Stimulated activated CD8-positive, alpha-beta memory T cell treated with anti-CD3 and anti-CD28 coated beads, Interleukin-7, amount 100 ng/mL, for 1 hour (primary cell): ENCODE measurements around the gene MAGI2.
"Not testable (repeated sequence)": the region's sequence is repeated elsewhere in the genome, so short reads cannot be mapped to it uniquely, and the experiment has no call there.

Experiments used
- DNase-seq, 2 donors: peaks; one replicate each; pipeline ENCODE4 v3.0.0-alpha.2; 2020; ENCODE audit warnings: low read depth in 2 of 2

Gene MAGI2

DNA sequence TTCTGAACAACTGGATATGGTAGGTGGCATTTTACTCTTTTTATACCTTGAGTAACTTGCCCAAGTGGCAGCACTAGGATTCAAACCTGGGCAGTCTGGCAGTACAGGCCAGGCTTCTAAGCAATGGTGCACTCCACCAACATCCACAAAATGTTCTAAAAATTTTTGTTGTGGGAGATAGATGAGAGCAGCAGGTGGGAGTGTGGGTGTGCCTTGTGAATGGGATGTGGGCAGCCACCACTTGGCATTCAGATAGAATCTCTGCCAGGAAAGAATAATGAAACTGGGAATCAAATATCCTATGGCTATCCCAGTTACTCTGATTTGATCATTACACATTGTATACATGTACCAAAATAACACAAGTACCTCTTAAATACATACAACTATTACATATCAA lies 810.7 kb downstream of the MAGI2 start:
- no peak for DNase-seq

DNA sequence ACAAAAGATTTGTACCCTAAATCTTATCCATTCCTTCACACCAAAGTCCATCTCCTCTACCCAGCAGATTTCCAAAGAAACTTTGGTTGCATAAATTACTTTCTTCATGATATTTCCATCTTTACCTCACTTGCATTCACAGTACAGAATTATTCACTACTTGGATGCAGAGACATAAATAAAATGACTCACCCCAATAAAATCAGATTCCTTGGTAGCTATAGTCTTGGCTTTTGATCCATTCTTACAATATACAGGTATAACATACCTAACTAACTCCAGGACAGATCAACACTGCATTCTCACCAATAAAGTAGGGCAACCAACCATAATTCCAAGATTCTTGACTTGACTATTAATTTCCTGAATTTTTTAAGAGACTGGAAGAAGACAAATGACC lies 815.1 kb downstream of the MAGI2 start:
- DNase-seq = no peak

DNA sequence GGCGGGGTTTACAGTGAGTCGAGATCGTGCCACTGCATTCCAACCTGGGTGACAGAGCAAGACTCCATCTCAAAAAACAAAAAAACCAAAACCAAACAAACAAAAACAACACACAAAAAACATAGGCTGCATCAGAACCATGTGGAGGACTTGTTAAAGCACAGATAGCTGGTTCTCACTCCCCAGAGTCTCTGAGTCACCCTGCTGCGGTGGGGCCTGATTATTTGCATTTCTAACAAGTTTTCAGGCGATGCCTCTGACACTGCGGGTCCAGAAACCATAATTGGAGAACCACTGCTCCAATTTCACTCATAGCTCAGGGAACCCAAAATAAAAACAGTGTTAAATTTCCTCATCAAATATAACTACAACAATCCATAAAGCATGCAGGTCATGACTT lies 816.7 kb downstream of the MAGI2 start:
- no peak for DNase-seq

DNA sequence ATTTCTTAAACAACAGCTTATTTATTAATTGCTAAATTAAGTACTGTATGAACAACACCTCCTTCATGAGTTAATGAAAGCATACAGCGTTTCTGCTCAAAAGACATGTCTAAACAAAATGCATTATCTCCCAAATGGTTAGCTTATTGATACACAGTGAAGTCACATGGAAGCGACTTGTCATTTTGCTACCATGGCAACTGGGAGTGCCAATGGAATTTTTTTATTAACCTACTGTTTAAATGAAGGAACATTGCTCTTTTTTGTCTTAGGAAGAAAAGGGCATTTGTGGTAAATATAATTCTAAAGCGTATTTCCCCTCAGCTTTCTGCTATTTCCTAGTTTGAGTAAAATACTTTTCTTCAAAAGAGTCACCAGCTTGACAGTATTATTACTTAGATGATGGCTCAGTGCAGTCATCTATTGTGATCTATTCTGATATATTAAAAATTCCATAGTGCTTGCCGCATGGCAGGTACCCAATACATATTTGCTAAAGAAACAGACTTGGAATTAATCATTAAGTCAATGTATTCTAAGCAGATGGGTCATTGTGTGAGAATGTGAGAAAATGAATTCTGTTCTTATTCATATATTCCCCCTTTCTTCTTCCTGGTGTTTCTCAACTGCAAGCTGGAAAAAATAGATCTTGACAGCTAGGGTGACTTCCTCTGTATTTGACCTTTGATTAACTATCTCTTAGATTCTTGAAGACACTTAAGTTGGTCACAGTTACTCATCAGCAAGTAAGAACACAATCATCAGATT lies 818.3 kb downstream of the MAGI2 start:
- no peak for DNase-seq

DNA sequence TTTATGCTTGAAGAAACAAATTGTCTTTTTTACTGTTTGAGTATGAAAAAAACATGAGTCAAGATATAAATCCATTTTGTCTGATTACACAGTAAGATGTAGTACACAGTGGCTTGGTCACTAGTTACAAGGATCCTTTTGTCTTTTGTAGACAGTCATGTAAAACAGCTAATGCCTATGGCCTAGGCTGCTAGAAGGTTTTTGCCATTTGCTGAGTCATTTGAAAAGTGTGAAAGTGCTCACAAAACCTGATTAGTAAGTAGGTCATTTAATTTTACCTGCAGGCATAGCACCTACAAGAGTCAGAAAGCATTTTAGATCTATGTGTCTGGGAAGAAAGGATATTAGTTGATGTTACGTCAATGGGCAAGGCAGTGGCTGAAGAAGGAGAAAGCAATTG lies 819.4 kb downstream of the MAGI2 start:
- no peak for DNase-seq

DNA sequence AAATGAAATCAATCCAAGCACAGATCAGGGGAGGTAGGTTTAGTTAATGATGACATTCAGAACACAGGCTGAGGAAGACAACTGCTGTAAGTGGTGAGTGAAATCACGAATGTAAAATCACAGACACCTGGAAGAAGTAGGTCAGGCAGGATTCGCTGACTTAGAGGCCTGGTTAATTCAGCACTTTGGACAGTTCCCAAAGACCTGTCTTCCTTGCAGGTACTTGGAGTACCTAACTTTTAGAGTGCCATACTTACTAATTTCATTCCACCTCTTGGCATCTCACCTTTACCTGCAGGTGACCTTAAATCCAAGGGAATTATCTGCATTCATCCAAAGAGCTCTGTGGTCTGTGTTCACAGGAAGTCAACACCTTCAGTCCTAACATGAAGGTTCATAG lies 832.5 kb downstream of the MAGI2 start:
- no peak for DNase-seq

DNA sequence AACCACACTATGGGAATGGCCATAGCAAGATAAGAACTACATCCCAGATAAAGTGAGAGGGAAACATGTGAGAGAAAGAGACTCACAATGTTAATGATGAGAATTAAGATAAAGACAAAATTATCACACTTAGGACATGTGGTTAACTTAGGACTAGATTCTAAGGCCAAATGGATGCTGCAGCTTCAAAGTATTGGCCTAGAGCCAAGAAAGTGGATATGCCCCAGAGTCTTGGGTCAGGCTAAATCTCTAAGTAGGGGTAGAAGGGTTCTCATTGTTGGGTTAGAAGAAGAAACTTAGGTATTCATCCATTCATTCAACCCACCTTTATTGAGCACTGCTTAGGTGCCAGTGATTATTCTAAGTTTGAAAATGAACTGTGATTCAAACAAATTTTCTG lies 836.9 kb downstream of the MAGI2 start:
- no peak for DNase-seq

DNA sequence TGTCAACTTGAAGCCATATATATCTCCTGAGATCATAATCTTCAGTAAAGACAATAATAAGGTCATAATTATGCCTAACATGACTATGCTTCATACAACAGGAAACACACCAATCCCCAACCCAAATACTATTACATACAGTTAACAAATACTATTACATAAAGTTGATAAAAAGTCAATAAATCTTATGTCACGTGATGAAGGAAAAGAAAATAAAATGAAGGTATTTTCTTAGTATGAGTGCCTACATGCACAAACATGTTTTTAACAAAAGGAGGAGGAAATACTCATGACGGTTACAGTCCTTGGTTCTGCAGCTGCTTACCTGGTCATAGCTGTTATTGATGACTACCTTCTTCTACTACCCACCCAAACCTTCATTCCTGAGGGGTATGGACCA lies 844.2 kb downstream of the MAGI2 start:
- DNase-seq = no peak

DNA sequence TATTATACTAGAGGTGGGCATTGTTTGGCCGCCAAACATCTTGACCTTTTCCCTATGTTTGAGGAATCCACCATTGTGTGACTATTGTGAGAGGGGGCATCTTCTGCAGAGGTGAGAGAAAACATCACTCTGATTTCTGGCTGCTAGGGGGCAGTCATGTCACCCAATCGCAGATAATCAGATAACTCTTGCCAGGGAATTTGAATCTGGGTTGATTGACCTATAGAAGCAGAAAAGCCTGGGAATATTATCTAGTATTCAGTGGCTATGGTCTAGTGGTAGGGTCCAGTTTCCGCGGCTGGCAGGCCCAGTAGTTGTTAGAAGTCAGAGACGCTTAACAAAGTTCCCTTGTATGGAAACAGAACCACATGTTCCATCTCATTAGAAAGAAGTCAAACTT lies 846.4 kb downstream of the MAGI2 start:
- no peak for DNase-seq

DNA sequence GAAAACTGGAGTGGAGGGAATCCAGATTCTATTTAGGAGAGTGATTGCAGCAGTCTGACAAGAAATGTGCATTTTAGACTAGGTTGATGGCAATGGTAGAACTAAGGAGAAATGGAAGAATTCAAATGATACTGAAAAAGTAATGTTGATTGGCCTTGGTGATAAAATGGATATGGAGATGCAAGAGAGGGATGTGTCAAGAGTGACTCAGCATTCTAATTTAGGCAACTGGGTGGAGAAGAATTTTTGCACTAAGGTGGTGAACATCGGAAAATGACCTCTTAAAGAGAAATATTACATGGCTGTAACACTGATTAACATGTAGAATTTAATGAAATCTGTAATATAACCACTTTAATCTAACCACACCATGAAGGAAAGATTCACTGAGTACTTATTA lies 848.3 kb downstream of the MAGI2 start:
- DNase-seq = no peak

DNA sequence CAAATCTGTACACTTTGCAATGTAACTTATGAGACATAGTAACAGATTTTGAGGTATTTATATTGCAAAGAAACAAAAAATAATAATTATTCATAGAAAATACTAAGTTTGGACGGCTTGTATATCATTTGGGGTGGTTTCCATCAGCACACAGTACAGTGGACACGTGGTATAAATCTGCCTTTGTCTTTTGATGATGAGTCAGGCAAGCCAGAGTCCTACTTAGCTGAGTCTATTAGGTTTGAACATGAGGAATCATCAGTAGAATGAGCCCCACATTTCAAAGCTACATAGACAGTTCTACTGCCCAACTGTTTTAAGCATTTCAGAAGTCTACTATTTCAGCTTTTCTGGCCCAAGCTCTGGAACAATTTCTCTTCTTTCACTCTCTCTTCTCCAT lies 851.7 kb downstream of the MAGI2 start:
- no peak for DNase-seq

DNA sequence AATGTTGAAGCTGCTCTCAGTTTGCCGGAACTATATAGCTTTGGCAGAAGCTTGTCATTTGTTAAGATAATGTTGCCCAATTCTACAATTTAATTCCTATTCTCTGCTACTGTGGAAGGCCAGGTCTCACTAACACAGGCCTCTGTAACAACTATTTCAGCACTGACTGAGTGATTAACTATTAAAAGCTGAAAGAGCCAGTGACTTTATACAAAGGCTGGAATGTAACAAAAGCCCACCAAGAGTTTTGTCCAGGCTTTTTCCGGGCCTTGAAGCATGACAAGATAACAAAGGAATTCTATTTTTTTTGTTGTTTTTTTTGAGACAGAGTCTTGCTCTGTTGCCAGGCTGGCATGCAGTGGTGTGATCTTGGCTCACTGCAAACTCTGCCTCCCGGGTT lies 859.3 kb downstream of the MAGI2 start:
- DNase-seq = no peak

DNA sequence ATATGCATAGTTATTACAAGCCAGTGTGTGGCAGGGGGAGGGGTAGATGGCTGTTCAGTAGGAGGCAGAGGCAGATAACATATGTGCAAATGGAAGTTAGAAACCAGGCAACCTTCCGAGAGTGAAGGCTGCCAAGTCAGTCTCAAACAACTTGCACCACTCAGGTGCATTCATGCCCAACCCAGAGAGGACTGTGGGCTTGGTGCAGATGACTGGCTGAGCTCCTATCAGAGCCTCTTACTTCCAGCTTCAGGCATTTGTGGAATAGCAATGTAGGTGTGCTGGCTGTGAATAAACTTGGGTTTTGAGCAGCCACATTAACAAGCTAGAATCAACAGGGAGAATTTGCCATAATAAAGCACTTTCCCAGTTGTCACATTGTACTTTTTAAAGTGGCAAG lies 865.1 kb downstream of the MAGI2 start:
- no peak for DNase-seq

DNA sequence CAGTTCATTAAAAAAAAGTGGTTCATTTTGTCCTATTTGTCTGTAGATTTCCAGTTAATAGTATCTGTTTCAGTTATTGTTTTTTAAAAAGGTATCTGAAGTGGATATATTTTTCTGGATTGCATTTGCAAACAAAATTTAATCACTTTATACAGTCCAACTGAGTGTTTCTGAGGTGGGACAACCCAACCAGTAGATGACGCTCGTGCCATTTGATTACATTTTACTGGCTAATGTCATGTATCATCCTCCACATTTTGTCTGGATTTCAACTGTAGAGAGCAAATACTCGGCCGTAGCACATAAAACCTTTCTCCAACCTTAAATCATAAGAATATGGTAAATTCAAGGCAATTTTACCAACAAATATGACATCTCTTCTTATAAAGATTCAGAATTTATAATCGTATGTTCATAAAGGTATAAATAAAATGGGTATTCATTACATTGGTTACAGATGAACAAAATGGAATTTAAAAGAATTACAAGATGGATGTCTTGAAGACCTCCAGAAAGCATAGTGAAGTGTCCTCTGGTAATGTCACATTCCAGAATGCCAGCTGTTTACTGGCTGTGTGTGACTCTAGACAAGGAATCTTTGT lies 865.9 kb downstream of the MAGI2 start:
- no peak for DNase-seq

DNA sequence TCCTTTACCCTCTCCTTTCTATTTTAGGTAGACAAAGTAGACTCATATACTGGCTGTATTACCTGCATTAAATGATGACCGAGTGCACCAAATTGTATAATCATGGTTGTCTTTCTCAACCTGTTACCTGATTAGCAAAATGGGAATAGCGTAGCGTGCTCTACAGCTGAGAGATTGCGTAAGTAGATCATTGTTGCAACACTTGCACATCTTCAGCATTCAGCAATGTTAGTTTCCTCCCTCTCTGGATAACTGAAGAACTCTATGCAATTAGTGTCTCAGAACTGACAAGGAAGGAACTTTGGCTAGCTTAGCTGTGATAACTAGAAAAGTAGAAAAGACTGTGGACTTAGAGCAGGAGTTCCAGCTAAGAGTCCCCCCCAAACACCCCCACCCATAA lies 867.5 kb downstream of the MAGI2 start:
- DNase-seq = no peak

DNA sequence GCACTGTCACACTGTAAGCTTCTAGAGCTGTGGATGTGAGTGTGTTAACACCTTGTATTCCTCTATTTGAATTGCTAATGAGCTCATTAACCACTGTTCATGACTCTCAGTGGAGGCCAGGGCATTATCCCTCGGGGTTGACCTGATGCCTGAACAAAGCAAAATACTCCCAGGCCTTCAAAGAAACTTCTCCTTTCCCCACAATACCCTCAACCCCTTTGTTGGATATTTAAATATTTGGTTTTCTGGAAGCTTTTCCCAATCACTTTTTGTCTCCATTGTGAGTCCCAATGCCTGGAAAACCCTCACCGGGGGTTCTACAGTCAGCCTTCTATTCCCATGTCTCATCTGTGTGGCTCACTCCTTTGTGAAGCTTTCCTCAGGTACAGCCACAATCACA lies 874.8 kb downstream of the MAGI2 start:
- DNase-seq = no peak

DNA sequence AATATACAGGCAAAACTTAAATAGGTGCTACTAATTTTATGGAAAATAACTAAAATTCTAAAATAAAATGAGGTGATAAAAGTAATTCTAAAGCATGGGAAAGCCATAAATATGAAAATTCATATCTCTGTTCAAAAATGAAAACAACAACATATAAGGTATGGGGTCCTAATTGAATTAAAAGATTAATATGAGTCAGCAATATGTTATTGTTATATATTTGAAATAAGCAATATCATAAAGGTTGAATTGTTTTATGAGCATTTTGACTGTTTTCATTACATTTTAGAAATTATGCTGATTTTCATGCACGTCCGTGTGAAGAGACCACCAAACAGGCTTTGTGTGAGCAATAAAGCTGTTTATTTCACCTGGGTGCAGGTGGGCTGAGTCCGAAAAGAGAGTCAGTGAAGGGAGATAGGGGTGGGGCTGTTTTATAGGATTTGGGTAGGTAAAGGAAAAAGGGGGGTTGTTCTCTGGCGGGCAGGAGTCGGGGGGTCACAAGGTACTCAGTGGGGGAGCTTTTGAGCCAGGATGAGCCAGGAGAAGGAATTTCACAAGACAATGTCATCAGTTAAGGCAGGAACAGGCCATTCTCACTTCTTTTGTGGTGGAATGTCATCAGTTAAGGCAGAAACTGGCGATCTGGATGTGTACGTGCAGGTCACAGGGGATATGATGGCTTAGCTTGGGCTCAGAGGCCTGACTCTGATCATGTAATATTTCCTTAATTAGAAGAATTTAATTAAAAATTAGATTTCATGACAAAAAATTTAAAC lies 876.1 kb downstream of the MAGI2 start:
- DNase-seq = not testable (repeated sequence)

DNA sequence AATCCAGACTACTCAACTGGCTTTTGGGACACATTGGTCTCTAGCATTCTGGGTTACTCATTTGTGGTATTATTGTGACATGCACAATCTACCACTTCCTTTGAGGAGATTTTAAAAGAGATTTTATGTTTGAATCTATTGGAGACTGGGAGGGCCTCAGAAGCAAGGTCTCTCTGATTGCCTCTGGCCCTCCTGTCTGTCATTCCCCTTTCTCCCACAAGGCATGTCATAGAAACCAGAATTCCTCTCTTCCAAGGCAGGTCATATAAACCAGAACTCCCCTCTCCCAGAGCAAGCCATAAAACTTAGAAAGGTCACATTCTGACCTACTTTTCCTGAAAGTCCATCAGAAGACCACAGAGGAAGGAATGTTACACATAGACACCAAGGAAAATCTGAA lies 877.2 kb downstream of the MAGI2 start:
- DNase-seq = no peak

DNA sequence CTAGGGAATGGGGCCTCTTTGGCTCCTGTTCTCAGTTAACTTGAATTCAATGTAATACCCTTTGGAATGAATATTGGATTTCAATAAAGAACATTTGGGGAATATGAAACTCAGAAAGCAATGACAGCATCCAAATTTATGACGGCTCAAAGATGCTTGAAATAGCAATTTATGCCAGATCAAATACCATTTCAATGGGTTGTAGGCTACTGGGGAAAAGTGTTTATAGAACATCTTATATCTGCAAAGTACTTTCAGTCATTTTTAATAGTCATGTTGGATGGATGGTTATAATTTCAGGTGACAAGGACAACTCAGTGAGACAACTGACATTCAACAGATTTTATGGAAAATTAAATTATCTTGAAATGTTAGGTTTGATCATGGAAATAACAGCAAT lies 882.2 kb downstream of the MAGI2 start:
- DNase-seq = no peak

DNA sequence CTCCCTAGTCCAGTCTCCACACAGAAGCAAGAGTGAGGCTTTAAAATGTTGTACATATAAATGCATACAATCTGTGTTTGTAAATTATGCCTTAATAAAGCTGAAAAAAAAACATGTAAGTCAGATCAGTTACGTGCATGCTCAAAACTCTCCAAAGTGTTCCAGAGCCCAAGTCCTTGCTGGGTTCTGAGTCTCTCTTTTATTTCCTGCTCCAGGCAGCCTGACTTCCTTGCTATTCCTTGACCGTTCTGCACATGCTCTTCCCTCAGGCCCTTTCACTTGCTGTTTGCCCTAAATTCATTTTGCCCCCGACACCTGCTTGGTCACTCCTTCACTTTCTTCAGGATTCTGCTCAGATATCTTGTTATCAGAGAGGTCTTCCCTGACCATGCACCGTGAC lies 884.8 kb downstream of the MAGI2 start:
- DNase-seq = no peak

DNA sequence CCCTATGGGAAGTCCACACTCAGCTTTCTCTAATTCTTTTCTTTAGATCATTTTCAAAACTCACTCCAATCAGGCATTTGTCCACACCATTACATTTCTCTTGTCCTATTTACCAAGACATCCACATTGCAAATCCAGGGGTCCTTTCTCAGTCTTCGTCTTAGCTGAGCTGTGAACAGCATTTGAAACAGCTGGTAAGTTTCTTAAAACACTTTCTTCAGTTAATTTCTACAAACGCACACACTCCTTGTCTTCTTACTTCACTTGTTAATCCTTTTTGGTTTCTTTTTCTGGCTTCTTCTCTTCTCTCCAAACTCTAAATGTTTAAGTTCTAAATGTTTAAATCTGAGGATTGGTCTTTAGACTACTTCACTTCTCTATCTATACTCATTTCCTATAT lies 885.6 kb downstream of the MAGI2 start:
- DNase-seq = no peak

DNA sequence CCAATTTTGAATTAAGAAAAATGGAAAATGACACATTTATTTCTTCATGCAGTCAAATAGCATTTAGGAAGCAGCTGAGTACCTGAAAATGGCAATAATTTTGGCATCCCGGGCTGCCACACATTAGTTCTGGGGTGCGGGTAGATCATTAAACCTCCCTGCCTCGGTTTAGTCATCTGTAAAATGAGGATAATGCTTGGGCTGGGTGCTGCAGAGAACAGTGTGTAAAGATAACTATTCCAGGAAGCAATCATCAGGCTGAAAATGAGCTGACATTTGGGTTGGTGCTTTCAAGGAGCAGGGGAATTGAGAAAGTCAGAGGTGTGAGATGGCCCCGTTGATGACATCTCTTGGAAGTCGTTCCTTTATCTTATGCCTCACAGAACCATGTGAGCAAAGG lies 887.7 kb downstream of the MAGI2 start:
- no peak for DNase-seq

DNA sequence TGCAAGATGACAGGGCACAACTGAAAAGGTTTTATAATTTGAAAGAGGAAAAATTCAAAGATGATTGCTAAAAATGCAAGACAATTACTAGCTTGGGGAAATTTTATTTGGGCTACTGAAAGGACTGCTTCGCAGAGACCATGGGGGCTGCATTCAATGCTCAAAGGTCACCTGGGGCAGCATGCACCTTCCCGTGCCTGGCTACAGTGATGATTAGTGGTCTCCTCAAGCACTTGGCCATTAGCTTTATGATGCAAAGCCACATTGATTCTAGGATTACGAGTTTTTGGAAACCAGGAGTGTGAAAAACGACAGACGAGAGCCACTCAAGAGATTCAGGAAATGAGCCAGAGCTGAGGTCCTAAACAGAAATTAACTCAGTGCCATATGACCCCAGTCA lies 890.3 kb downstream of the MAGI2 start:
- DNase-seq = no peak
